Stimulated activated CD4-positive, alpha-beta T cell treated with anti-CD3 and anti-CD28 coated beads, TNF-alpha, amount 100 ng/mL, for 24 hours (primary cell): Measurements from ENCODE around the gene MYO18B.
"Not testable (repeated sequence)": the region's sequence is repeated elsewhere in the genome, so short reads cannot be mapped to it uniquely, and the experiment has no call there.

Experiments
- DNase-seq, 3 experiments: peaks; one replicate each; pipeline ENCODE4 v3.0.0-alpha.2; 2020; ENCODE audit warnings: low read depth in 3 of 3

MYO18B gene

GRCh38 chr22:25942115-25942855 is 200.3 kb downstream of the MYO18B start:
- no peak for DNase-seq

- no peak for DNase-seq
These were observed 200.9 kb downstream of the MYO18B start for GRCh38 chr22:25942856-25943411.

- no peak for DNase-seq
These were observed 208.1 kb downstream of the MYO18B start for GRCh38 chr22:25950111-25950510.

GRCh38 chr22:25953276-25953675 is 211.3 kb downstream of the MYO18B start:
- DNase-seq, result no peak

- no peak for DNase-seq
These were observed 211.9 kb downstream of the MYO18B start for GRCh38 chr22:25953919-25954318.

GRCh38 chr22:25955323-25955722 is 213.3 kb downstream of the MYO18B start:
- no peak for DNase-seq

GRCh38 chr22:25956801-25957200 is 214.8 kb downstream of the MYO18B start:
- DNase-seq, result no peak

GRCh38 chr22:25959818-25960774 is 218.1 kb downstream of the MYO18B start:
- no peak for DNase-seq

- DNase-seq, result no peak
These were observed 219.7 kb downstream of the MYO18B start for GRCh38 chr22:25961699-25962098.

GRCh38 chr22:25962711-25963110 is 220.7 kb downstream of the MYO18B start:
- no peak for DNase-seq

GRCh38 chr22:25964961-25965730 is 223.2 kb downstream of the MYO18B start:
- no peak for DNase-seq

- DNase-seq, result no peak
These were observed 224.5 kb downstream of the MYO18B start for GRCh38 chr22:25966448-25966913.

- no peak for DNase-seq
These were observed 227.3 kb downstream of the MYO18B start for GRCh38 chr22:25969286-25969685.

GRCh38 chr22:25969901-25970300 is 227.9 kb downstream of the MYO18B start:
- DNase-seq, result no peak

GRCh38 chr22:25970374-25970911 is 228.5 kb downstream of the MYO18B start:
- no peak for DNase-seq

GRCh38 chr22:25970999-25971811 is 229.2 kb downstream of the MYO18B start:
- no peak for DNase-seq

GRCh38 chr22:25972397-25972796 is 230.4 kb downstream of the MYO18B start:
- DNase-seq, result no peak

- no peak for DNase-seq
These were observed 234.4 kb downstream of the MYO18B start for GRCh38 chr22:25976356-25976755.

GRCh38 chr22:25979968-25980367 is 238.0 kb downstream of the MYO18B start:
- no peak for DNase-seq

GRCh38 chr22:25984911-25985310 is 242.9 kb downstream of the MYO18B start:
- DNase-seq, result not testable (repeated sequence)
